ENCODE measurements around the gene MAML2.

Gene MAML2

GRCh38 chr11:96338910-96339705, 3.9 kb downstream of the MAML2 start:
- peak; percentile 59 for DNase-seq

GRCh38 chr11:96337541-96338431, 5.2 kb downstream of the MAML2 start:
- DNase-seq, result no peak

- DNase-seq, result no peak
Observed at GRCh38 chr11:96335388-96335787, 7.6 kb downstream of the MAML2 start.

GRCh38 chr11:96334219-96334618, 8.8 kb downstream of the MAML2 start:
- DNase-seq, result no peak

GRCh38 chr11:96333191-96333719, 9.7 kb downstream of the MAML2 start:
- DNase-seq, result no peak

GRCh38 chr11:96332126-96332771, 10.7 kb downstream of the MAML2 start:
- DNase-seq, result no peak

GRCh38 chr11:96331699-96332116, 11.3 kb downstream of the MAML2 start:
- DNase-seq, result no peak

GRCh38 chr11:96330511-96330859, 12.5 kb downstream of the MAML2 start:
- no peak for DNase-seq

GRCh38 chr11:96329855-96330510, 13.0 kb downstream of the MAML2 start:
- no peak for DNase-seq

GRCh38 chr11:96329419-96329818, 13.6 kb downstream of the MAML2 start:
- no peak for DNase-seq

GRCh38 chr11:96328395-96329010, 14.5 kb downstream of the MAML2 start:
- DNase-seq, result no peak

- DNase-seq, result no peak
Observed at GRCh38 chr11:96326959-96327358, 16.0 kb downstream of the MAML2 start.

GRCh38 chr11:96324912-96325311, 18.1 kb downstream of the MAML2 start:
- no peak for DNase-seq

- DNase-seq, result no peak
Observed at GRCh38 chr11:96323642-96323985, 19.4 kb downstream of the MAML2 start.

GRCh38 chr11:96322775-96323641, 20.0 kb downstream of the MAML2 start:
- DNase-seq, result no peak

GRCh38 chr11:96321091-96321490, 21.9 kb downstream of the MAML2 start:
- DNase-seq, result no peak

GRCh38 chr11:96319898-96320656, 22.9 kb downstream of the MAML2 start:
- no peak for DNase-seq

- no peak for DNase-seq
Observed at GRCh38 chr11:96318850-96319249, 24.1 kb downstream of the MAML2 start.

GRCh38 chr11:96318399-96318798, 24.6 kb downstream of the MAML2 start:
- no peak for DNase-seq

- DNase-seq, result no peak
Observed at GRCh38 chr11:96317985-96318384, 25.0 kb downstream of the MAML2 start.

- no peak for DNase-seq
Observed at GRCh38 chr11:96317571-96317970, 25.4 kb downstream of the MAML2 start.

All from femur (tissue), 1 donor.